GM18517 (cell line): ENCODE measurements around the gene DGKI.

Source experiments
- ATAC-seq: cut with Tn5 transposase; IDR thresholded peaks from one replicate; pipeline ENCODE4 v1.9.1; 2021; ENCODE audit warnings: mild to moderate bottlenecking, moderate library complexity; ENCODE audit not compliant: unreplicated experiment

DGKI gene

GRCh38 chr7:137563981-137564380 is 282.8 kb downstream of the DGKI start:
- no peak for ATAC-seq

- ATAC-seq = no peak
Observed at GRCh38 chr7:137547485-137547884, 299.3 kb downstream of the DGKI start.

DNA sequence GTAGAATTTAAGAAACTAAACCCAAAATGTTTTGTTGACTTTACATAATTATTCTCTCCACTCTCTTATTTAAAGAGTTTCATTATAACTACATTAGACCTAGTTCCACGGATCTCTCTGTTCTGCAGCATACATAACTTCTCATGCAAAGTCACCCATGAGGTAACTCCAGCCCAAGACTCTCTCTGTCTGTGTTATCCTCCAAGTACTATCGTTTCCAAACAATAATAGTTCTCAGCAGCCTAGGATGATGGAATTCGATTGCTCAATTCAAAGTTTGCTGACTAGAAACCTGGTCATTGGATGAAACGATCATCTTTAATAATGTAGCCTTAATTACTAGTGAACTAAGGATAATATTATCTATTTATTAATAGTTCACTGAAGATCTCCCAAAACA is 300.1 kb downstream of the DGKI start:
- ATAC-seq = no peak

GRCh38 chr7:137546009-137546408 is 300.8 kb downstream of the DGKI start:
- no peak for ATAC-seq

- ATAC-seq = no peak
Observed at GRCh38 chr7:137545059-137545716, 301.6 kb downstream of the DGKI start.

GRCh38 chr7:137544453-137545058 is 302.2 kb downstream of the DGKI start:
- ATAC-seq = no peak

- no peak for ATAC-seq
Observed at GRCh38 chr7:137539111-137539715, 307.6 kb downstream of the DGKI start.

DNA sequence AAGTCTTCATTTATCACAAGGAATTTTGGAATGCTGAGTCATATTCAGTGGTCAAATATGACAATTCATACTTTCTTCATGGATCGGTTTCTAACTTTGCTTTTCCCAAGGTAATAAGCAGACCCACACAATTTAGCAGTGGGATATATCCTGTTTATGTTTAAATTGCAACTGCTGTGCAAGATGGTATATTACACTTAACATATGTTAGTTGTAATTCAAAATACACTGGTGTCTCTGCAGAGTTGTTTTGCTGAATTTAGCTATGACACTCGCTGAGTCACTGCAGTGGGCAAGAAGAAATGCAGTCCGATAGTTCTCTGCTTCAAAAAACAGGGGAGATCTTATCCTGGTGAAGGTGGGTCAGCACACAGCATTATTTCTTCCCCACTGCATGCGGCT is 308.4 kb downstream of the DGKI start:
- ATAC-seq = no peak

DNA sequence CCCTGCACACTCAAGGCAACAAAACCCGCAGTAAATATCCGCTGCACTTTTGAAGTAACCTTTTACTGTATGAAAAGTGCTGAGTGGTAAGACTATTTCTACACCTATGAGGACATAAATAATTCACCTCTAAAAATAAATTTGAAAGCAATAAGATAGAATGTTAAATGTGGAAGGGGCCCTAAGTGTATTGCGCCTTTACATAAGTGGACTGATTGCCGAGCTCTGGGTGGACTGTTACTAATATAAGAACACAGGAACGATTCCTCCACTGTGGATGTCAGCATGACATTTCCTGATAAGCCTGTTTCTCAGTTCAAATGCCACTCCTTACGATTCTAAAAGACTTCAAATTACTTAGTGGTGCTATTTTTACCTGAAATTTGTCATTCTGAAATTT is 311.2 kb downstream of the DGKI start:
- ATAC-seq = no peak

DNA sequence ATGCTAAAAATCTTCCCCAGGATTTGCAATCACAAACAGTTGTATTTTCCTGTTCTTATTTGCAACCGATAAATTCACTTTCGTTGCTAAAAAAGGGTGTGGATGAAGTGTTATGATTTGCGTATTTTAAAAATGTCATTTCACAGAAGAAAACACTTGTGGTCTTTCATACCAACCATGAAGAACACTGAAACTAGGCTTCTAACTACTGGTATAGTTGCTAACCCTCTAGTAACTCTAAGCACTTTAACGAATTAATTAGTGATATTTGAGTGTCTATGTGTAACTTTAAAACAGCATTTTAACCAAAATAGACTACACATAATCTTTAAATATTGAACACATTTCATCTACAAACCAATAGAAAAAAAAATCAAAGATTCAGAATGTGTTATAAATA is 315.1 kb downstream of the DGKI start:
- no peak for ATAC-seq

DNA sequence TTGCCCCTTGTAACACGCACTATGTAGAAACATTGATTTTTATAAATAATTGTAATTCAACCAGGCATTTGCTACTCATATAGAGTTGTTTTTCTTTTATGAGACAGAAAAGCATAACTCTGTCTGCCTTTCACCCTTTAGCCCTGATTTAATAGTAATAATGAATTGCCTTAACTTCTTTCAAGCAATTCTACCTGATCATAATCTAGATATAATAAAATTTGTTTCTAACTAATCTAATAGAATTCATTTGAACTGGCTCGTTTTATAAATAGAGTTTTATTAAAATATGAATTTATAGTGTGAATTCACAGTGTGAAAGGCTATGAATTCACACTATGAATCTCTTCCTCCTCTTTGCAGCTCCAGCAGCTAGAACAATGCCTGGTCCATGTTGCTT is 319.1 kb downstream of the DGKI start:
- no peak for ATAC-seq

DNA sequence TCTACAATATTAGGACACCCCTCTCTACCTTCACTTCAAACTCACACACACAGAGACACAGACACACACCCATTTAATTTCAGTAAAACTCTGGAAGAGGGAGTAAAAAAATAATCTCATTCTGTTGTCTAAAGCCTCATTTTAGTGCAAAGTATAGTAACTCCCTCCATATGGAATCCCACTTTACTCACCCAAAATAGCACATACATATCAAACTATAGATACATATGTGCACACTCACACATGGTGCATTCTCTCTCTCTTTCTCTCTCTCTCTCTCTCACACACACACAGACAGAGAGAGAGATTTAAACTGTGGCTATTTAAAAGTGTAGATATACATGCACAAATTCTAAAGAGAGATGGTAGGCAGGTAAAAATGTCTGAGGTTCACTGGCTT is 323.6 kb downstream of the DGKI start:
- no peak for ATAC-seq

DNA sequence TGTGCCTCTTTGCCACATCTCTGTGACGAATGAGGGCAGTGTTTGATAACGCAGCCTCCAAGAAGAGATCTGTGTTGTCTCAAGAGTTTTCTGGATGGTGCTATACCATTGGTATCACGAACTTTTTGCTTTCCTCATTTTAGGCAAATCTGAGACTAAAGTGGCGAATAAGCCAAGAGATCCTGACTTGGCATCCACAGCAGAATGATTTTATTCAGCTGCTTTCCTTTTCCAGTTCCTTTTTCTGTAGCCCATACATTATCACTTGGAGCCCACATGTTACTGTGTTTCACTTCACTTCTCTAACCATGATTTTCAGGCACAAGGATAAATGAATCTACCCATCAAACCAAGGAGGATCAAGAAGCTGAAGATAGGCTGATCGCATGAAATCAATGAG is 325.3 kb downstream of the DGKI start:
- no peak for ATAC-seq

DNA sequence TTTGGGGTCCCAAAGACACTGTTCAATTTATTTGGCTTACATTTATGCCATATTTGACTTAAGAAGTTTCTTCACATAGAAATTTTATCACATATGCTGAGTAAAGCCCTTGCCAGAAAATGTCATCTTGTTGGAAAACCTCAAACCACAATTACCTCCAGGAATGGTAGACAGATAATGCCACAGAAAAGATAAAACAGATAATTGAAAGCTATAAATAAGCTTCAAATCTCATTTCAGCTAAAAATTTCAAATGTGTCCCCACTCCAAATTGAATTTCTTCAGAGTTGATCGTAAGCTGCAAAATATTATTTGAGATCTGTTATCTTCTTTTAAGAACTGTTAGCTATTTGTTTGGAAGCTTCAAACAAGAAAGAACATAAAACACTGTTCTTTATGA is 326.8 kb downstream of the DGKI start:
- ATAC-seq = no peak

GRCh38 chr7:137519181-137519691 is 327.5 kb downstream of the DGKI start:
- no peak for ATAC-seq

DNA sequence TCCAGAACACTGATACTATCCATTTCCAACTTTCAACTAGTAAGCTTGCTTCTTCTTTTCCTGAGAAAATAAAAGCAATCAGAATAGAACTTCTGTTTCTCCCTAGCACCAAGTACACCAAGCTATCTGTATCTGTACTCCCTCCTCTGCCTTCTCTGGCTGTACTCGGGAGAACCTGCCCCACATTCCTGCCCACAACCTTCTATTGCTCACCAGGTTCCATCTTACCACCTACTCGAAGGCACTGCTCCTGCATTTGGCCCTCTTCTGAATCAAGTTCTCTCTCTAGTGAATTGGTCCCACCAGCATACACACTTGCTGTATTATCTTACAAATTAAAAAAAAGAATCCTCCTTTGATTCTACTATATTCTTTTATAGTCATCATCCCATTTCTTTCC is 333.7 kb downstream of the DGKI start:
- no peak for ATAC-seq

DNA sequence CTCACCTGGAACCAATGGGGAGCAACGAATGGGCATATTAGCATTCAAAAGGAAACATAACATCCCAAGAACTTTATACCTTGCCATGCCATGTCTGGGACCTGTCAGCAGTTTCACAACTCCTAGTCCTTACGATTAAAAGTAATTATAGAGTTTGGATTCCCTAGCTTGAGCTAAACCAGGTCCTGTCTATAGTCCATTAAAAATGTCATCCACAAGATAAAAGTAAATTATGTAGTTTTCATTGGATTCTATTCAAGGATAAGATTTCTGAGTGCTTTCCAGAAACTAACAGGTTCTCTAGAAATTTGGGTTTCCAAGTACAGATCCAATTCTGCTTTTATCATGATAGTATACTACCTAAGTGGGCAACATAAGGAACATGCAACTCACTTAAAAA is 339.7 kb downstream of the DGKI start:
- ATAC-seq = no peak

GRCh38 chr7:137506031-137506430 is 340.7 kb downstream of the DGKI start:
- ATAC-seq = no peak

GRCh38 chr7:137501562-137501961 is 345.2 kb downstream of the DGKI start:
- ATAC-seq = no peak

GRCh38 chr7:137492889-137493288 is 353.9 kb downstream of the DGKI start:
- ATAC-seq = no peak

DNA sequence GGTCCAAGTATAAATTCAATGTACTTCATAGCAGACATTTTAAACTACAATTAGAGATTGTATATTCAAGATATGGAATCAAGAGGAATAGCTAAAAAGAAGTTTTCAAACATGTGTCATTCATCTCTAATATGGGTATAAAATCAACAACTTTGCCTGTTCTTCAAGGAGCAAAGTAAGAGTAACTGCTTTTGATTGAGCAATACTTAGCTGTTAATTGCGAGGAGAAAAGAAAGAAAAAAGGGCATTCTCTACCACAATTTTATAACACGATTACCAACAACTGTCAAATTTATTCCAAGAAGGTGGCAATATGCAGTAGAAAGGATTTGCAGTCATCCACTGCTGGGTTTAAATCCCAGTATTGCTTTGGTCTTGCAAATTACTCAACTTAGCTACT is 356.9 kb downstream of the DGKI start:
- ATAC-seq = no peak

DNA sequence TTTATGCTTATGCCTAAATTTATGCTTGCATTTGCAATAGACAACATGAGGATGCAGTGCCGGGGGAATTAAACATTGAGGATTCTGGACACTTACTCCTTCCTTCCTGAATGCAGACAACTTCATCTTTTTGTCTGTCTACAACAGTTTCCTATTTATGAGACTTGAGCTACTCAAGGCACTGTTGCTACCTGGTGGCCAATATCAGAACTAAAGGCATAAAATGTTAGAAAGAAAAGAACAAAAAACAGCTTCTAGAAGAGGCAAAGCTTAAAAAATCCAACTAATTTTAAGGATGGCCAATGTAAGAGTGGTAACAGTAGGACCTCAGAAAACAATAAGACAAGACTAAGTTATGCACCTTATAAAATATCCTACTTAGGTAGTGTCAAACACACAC is 358.7 kb downstream of the DGKI start:
- ATAC-seq = no peak
